Activated CD4-positive, CD25-positive, alpha-beta regulatory T cell treated with anti-CD3 and anti-CD28 coated beads, Interleukin-2, amount 50 U/mL, for 24 hours (primary cell): ENCODE data around the gene CLK3.
"Not testable (repeated sequence)": the region's sequence is repeated elsewhere in the genome, so short reads cannot be mapped to it uniquely, and the experiment has no call there.

Experiments used
- ATAC-seq, 2 donors: fragments of 150-1000 bp; cut with Tn5 transposase; one replicate each; pipeline ENCODE4 v1.10.0; 2021; ENCODE audit warnings: mild to moderate bottlenecking in 1 of 2, moderate library complexity in 1 of 2

Gene CLK3

DNA sequence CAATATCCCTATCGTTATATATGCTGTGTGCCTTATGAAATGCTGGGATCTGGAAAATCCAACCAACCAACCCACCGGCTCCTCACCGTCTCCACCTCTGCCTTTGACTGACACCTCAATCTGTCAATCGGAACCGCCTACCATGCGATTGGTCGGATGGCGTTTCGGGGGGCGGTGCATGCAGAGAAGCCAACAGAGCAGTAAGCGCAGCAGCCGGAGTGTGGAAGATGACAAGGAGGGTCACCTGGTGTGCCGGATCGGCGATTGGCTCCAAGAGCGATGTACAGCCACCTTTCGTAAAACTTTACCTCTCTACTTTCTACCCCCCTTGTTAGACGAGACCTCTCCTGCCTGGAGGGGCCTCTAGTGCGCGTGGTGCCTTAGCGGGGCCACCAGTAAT lies 6.3 kb downstream of the CLK3 start:
- no peak for ATAC-seq

DNA sequence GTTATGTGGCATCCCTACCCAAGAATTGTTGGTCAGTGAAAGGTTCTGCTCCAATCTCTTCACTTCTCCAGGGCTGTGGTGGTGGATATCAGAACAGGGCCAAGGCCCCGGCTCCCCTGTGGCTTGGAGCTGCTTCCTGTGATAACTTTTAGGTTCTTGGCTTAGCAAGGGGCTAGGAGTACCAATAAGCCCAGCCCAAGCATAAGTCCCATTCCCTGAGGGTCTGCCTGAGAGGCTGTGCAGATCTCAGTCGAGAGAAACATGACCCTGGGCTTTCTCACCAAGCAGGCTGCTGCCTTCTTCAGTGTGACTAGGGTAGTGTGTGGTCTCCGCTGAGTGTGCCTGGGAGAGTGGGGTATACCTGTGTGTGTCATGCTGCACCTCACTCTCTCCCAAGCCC lies 7.1 kb downstream of the CLK3 start:
- no peak for ATAC-seq

DNA sequence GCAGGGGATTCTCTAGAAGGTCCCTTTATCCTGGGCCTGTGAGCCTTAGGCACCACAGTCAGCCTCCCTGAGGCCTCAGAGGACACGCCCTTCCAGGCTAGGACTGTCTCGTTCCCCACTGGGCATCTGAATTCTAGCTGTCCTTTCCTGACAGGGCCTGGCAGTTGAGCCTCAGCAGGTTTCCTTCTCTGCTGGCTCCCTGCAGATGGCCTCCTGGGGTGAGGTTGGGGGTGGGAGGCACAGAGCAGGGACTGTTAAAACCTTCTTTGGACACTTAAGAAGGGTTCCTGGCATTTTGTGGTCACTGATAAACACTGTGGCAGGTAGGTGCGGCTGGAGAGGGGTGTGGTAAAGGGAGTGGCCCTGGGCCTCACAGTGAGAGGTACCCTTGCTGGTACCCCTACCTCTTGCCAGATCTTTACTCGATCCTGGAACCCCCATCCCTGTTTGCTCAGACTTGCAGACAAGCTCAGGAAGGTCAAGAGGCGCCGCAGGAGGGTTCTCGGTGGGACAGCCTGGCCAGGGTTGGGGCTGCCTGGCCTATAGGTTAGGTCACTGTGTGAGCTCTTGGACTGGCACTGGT lies 8.5 kb downstream of the CLK3 start:
- no peak for ATAC-seq

- ATAC-seq, result no peak
Observed at GRCh38 chr15:74625693-74626092, 10.1 kb downstream of the CLK3 start.

GRCh38 chr15:74626336-74626735 lies 10.7 kb downstream of the CLK3 start:
- ATAC-seq, result no peak

DNA sequence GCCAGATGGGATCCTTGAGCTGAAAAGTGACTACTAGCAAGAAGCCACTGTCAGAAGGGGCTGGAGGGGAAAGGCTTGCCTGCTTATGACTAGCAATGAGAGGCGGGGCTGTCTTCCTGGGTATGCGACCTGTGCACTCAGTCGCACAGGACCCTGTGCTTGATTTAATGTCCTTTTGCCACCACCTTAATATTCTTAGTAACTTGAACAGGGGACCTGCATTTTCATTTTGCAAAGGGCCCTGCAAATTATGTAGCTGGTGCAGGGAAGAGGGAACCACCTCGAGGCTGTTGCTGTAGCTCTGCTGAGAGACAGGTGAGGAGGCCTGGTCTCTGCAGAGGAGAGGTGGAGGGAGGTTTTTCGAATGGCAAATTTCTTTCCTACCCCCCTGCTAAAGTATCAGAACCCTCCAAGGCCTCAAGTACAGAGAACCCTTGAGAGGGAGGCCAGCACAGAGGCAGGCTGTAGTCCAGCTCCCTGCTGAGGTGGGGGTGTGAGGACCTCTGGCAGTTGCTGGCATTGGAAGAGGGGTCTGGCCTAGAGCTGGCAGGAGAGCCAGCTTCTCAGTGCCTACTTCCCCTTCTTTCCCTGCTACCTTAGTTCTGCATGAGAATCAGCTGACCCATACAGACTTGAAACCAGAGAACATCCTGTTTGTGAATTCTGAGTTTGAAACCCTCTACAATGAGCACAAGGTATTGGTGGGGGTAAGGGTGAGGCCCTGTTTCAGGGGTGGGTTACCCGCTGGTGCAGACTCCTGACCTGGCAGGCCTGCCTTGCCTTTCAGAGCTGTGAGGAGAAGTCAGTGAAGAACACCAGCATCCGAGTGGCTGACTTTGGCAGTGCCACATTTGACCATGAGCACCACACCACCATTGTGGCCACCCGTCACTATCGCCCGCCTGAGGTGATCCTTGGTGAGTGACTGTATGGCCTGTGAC lies 11.4 kb downstream of the CLK3 start:
- peak; percentile 19 to 47 for ATAC-seq

GRCh38 chr15:74627766-74628165 lies 12.1 kb downstream of the CLK3 start:
- ATAC-seq, result no peak

- ATAC-seq, result no peak
Observed at GRCh38 chr15:74628199-74628598, 12.6 kb downstream of the CLK3 start.

- ATAC-seq, result no peak
Observed at GRCh38 chr15:74628949-74629348, 13.3 kb downstream of the CLK3 start.

DNA sequence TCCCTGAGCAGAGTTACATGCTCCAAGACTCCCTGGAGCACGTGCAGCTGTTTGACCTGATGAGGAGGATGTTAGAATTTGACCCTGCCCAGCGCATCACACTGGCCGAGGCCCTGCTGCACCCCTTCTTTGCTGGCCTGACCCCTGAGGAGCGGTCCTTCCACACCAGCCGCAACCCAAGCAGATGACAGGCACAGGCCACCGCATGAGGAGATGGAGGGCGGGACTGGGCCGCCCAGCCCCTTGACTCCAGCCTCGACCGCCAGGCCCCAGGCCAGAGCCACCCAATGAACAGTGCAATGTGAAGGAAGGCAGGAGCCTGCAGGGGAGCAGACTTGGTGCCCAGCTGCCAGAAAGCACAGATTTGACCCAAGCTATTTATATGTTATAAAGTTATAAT lies 14.1 kb downstream of the CLK3 start:
- ATAC-seq, result not testable (repeated sequence)

GRCh38 chr15:74630284-74631086 lies 14.8 kb downstream of the CLK3 start:
- ATAC-seq, result no peak

GRCh38 chr15:74631087-74631385 lies 15.4 kb downstream of the CLK3 start:
- no peak for ATAC-seq

GRCh38 chr15:74631408-74631807 lies 15.8 kb downstream of the CLK3 start:
- no peak for ATAC-seq

- ATAC-seq, result peak; percentile 53 to 55
Observed at GRCh38 chr15:74631935-74632560, 16.4 kb downstream of the CLK3 start.

DNA sequence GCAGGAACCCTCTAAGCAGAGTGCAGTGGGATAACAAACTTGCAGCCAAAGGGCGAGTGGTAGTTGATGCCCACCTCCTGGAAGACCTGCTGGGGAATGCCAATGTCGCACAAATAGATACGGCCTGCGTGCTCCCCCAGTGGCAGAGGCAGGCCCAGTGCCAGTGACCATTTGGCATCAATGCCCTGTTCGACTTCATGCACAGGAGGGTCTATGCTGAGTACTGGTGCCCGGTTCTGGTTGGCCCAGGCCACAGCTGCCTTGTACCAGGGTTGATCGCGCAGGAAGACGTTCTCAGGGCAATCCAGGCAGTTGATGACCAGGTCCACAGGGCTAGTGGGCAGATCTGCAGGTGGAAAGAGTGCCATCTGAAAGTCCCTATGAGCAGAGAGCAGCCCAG lies 17.0 kb downstream of the CLK3 start:
- ATAC-seq, result no peak

GRCh38 chr15:74633781-74634180 lies 18.1 kb downstream of the CLK3 start:
- ATAC-seq, result no peak

DNA sequence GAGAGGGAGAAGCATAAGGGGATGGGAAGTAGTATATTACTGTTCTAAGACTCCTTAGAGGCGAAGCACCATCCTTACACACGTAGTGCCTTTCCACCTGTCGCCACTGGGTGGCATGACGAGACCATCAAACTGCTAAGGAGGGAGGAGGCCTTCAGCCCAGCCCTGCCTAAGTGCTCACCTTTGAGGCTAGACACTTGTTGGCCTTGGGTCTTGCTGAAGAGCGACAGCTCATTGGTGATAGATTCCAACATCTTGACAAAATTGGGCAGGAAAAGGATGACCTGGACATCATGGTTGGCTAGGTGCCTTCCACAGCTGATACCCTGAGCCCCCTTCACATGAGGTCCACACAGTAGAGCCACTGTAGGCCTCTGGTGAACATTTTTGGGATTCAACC lies 19.6 kb downstream of the CLK3 start:
- peak; percentile 86 to 88 for ATAC-seq

GRCh38 chr15:74636984-74637383 lies 21.3 kb downstream of the CLK3 start:
- ATAC-seq, result no peak

DNA sequence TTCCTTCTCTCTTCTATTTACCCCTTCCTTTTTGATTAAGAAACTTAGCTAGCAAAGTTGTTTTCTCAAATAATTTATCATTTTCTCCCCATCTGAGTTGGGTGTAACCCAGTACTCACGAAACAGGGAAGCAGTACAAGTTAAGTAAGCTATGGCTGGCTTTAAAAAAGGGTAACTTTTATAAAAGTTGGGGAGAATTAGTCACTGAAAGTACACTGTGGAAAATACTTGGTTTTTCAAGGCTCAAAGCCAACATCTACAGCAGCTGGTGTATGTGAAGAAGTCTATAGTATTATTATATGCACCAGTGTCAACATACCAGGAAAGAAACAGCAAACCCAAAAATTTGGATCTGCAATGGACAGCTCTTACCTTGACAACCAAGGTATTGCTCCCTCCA lies 25.5 kb downstream of the CLK3 start:
- no peak for ATAC-seq

DNA sequence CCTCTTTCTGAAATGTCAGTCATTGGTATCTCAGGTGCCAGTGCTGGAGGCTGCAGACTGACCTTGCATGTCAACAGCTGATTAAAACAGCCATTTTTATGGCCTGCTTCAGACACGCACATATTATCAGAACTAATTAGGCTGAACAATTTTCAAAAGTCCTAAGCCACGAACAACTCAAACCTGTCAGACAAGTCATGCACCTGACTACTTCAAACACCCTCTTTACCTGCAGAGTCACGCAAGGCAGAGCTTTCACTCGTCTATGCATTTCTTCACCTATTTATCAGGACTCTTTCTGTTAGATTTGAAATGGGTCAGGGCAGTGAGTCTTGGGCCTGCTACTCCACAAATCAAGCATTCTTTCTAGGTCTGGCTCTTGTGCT lies 26.7 kb downstream of the CLK3 start:
- no peak for ATAC-seq

DNA sequence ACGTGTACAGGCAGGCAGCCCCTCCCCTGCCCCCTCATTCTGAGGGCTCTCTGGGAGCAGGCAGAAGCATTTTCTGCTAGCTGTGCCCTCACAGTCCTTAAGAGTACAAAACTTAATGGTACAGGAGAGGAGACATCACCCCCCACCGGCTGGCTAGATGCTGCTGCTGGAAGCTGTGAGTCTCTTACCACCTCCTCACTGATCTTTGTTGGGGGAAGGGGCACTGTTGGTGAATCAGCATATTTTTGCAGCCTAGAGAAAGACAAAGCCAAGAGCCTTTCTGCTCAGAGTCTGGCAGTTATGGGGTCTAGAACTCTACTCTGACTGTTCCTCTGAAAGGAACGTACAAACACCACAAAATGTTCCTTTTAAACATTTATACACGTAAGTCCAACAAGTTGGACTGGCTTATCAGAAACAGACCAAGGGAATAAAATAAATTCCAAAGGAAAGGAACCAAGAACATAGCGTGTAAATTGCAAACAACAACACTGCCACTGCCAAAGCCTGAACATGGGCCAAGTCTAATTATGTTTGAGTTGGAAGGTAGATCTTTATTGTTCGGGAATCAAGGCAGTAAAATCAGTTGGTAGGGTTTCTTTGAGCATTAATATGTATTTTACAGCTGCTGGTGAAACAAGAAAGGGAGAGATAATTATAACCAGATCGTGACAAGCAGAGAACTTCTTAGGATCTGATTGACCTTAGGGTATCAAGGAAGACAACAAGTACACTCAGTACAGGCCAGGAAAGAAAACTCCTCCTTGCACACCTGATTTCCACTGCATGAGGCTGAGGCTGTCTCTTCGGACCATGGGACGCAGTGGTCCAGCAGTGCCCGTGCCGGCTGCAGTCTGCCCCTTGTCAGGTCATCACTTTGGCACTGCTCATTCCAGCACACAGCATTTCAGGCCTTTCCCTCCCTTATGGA lies 27.4 kb downstream of the CLK3 start:
- no peak for ATAC-seq

DNA sequence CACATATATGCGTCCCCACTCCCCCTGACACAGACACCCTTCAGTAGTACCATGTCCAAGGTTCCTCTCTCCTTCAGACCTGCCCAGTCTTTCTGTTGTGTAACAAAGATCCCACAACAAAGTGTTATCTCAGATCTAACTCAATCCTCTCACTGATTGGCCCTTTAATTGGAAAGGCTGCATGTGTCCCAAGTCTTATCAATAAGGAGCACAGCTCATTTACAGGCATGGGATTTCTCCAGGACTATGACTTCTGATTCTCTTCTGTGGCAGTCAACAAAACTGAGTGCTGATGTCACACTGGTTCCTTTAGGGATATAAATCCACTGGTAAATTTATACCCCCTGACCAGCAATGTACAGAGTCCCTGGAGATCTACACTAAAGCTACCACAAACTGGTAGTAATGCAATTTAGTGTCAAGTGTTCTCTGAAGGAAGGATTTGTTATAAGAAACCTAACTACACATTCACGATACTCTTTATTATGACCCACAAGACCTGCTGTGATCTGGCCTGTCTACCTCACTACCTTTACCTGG lies 28.1 kb downstream of the CLK3 start:
- no peak for ATAC-seq
